Transverse colon (tissue), 4 donors: ENCODE data around the gene SMAP2. TPM values are rescaled to one million over a fixed set of nuclear protein-coding genes. Genes with fewer than 3 reads are reported as not detected.

ENCODE experiments used
- DNase-seq: peaks from one replicate; pipeline ENCODE4 v3.0.0-alpha.2; 2019
- H3K27ac ChIP-seq, 4 donors: fragments of 200-600 bp; sonication (generic); 2 replicates each; pipeline ENCODE4 v1.5.1; 2016 to 2018; ENCODE audit warnings: inconsistent platforms in 4 of 4
- H3K27me3 ChIP-seq: fragments of 200-600 bp; sonication (generic); 2 replicates; pipeline ENCODE4 v1.5.1; 2017; ENCODE audit warnings: inconsistent platforms
- H3K36me3 ChIP-seq, 4 donors: fragments of 200-600 bp; sonication (generic); 2 replicates each; pipeline ENCODE4 v1.5.1; 2017 to 2019; ENCODE audit warnings: inconsistent platforms in 4 of 4
- H3K4me1 ChIP-seq, 4 donors: fragments of 200-600 bp; sonication (generic); 2 replicates each; pipeline ENCODE4 v1.5.1; 2017 to 2020; ENCODE audit warnings: inconsistent platforms in 4 of 4
- H3K4me3 ChIP-seq, 4 donors: fragments of 200-600 bp; sonication (generic); 1 replicate in 1 of 4; 2 replicates in 3 of 4; pipeline versions ENCODE4 v1.5.1 to v1.6.1; 2017 to 2019; ENCODE audit warnings: inconsistent platforms in 4 of 4
- H3K9me3 ChIP-seq, 2 donors: fragments of 200-600 bp; sonication (generic); 2 replicates each; pipeline ENCODE4 v1.5.1; 2017 to 2019; ENCODE audit warnings: inconsistent platforms in 2 of 2
- CTCF ChIP-seq, 5 experiments: fragments of 200-600 bp in 3 of 5; fragments of 450-650 bp in 2 of 5; sonication (generic) in 3 of 5; IDR thresholded peaks; 1 replicate in 2 of 5; 2 replicates in 3 of 5; pipeline ENCODE4 v1.5.1; 2016 to 2017; ENCODE audit warnings: antibody characterized with exemption in 5 of 5, inconsistent platforms in 3 of 5, mild to moderate bottlenecking in 2 of 5, moderate library complexity in 1 of 5
- EP300 ChIP-seq: sonication (generic); formaldehyde crosslinking; IDR thresholded peaks from one replicate; pipeline ENCODE4 v1.6.1; 2017; ENCODE audit warnings: antibody characterized with exemption, low read depth
- POLR2A ChIP-seq: fragments of 450-650 bp; IDR thresholded peaks from one replicate; pipeline ENCODE4 v1.6.1; 2016; ENCODE audit warnings: antibody characterized with exemption, mild to moderate bottlenecking, moderate library complexity
- POLR2AphosphoS5 ChIP-seq, 3 donors: sonication (generic); formaldehyde crosslinking; IDR thresholded peaks; one replicate each; pipeline ENCODE4 v1.6.1; 2016; ENCODE audit warnings: antibody characterized with exemption in 3 of 3
- WGBS, 2 donors: methylation state at CpG; one replicate each; pipeline ENCODE4 v1.1.5; 2018; ENCODE audit warnings: low coverage in 1 of 2; 5-methylcytosine and 5-hydroxymethylcytosine counted together
- in situ Hi-C, 4 donors: fragments of 200-750 bp; cut with MboI; loops; one replicate each; pipeline versions ENCODE4 v1.15.0 to v1.15.1; 2017; ENCODE audit warnings: low sequenced_read_pairs in 3 of 4, low pct_ligation_motif_present in 1 of 4, low pct_unique_long_range_greater_than_20kb in 1 of 4
- intact Hi-C: fragments of 100-400 bp; cut with DNase I; formaldehyde crosslinking; loops from one replicate; pipeline ENCODE4 v1.15.1; 2023; ENCODE audit warnings: low total_unique reads
- total RNA-seq, 4 donors: library from RNA; depleted of rRNA; stranded (reverse); fragments of >200 nt; gene quantifications; one replicate each; pipeline ENCODE4 v1.1.0, GENCODE V29; 2016

SMAP2 gene
- total RNA-seq, 4 donors from 2014 or later = 20.1 to 47.0 (median 33.8) TPM

GRCh38 chr1:40449684-40450494 lies 76.4 kb downstream of the SMAP2 start, which contains the start of gene ZFP69B:
Gene ZFP69B, plus strand, starts transcription at chr1:40450476. Its CDS starts 486 bp downstream, at chr1:40450962.
- peak within 1 kb of the TSS; percentile 48 to 75 (median 72) for H3K4me3 ChIP-seq
- DNase-seq = peak; percentile 93
- peak within 1 kb of the TSS; percentile 74 to 86 (median 80) for H3K27ac ChIP-seq
- in situ Hi-C loops (loop anchor here in 1 of 4 donors (25.0 kb wide), 1 partner anchor 313 kb away; no protein-coding TSS in a partner anchor), intact Hi-C loops (no loop called here)
- no peaks in the 10 kb centered on the region for H3K27me3 ChIP-seq
- WGBS, 2 donors = 0% methylated on average over 4 to 63 of the region's 64 CpGs
- peaks cover 7 to 19% of the 10 kb centered on the region in 2 donors for H3K9me3 ChIP-seq
- H3K36me3 ChIP-seq = no peaks in the 10 kb centered on the region
- H3K4me1 ChIP-seq = peaks cover 4 to 14% (median 10%) of the 10 kb centered on the region in 4 donors
- peak; percentile 37 to 52 (median 42) for TF ChIP-seq POLR2AphosphoS5 (IDR thresholded peaks at IDR 0.05)
- TF ChIP-seq EP300 = no peak
- peak; percentile 47 for TF ChIP-seq POLR2A

- Histone ChIP-seq H3K9me3 (peaks cover 15 to 23% of the 10 kb centered on the region in 2 donors), H3K27me3 (no peaks in the 10 kb centered on the region), H3K36me3 (no peaks in the 10 kb centered on the region), H3K4me3 (peak overlapping the region; percentile 48 to 75 (median 72)), H3K4me1 (peaks cover 4 to 14% (median 10%) of the 10 kb centered on the region in 4 donors), H3K27ac (peak overlapping the region; percentile 74 to 86 (median 80))
- TF ChIP-seq EP300 (no peak), POLR2AphosphoS5 (IDR thresholded peaks at IDR 0.05) (no peak), CTCF (IDR thresholded peaks at IDR 0.05) (no peak), POLR2A (no peak)
- intact Hi-C loops (no loop called here), in situ Hi-C loops (no loop called here)
- WGBS, 2 donors = 23 to 29% methylated on average over 12 to 22 of the region's 22 CpGs
- DNase-seq = peak; percentile 33
These were observed 77.1 kb downstream of the SMAP2 start for GRCh38 chr1:40450495-40451237.

- peaks cover 0 to 1% (median 0%) of the 10 kb centered on the region in 4 donors for H3K36me3 ChIP-seq
- peaks cover 20 to 25% of the 10 kb centered on the region in 2 donors for H3K9me3 ChIP-seq
- DNase-seq = no peak
- H3K27me3 ChIP-seq = no peaks in the 10 kb centered on the region
- TF ChIP-seq EP300 = no peak
- no peak for TF ChIP-seq POLR2AphosphoS5 (IDR thresholded peaks at IDR 0.05)
- no peak for TF ChIP-seq POLR2A
- no peak for TF ChIP-seq CTCF (IDR thresholded peaks at IDR 0.05)
- peak overlapping the region in 1 of 4 donors; percentile 68 for H3K4me3 ChIP-seq
- intact Hi-C loops = no loop called here
- WGBS, 2 donors = 86 to 87% methylated on average over 1 of the region's 1 CpG
- H3K4me1 ChIP-seq = peaks cover 4 to 14% (median 10%) of the 10 kb centered on the region in 4 donors
- H3K27ac ChIP-seq = no peak overlapping the region
- in situ Hi-C loops = no loop called here
These were observed 77.7 kb downstream of the SMAP2 start for GRCh38 chr1:40451238-40451585.

- H3K9me3 ChIP-seq = peaks cover 56 to 60% of the 10 kb centered on the region in 2 donors
- no peak overlapping the region for H3K27ac ChIP-seq
- H3K36me3 ChIP-seq = peaks cover 0 to 28% (median 14%) of the 10 kb centered on the region in 4 donors
- no peaks in the 10 kb centered on the region for H3K27me3 ChIP-seq
- peaks cover 0 to 11% (median 8%) of the 10 kb centered on the region in 4 donors for H3K4me1 ChIP-seq
- in situ Hi-C loops (no loop called here), intact Hi-C loops (no loop called here)
- WGBS, 2 donors = 88 to 100% methylated on average over 1 of the region's 1 CpG
- no peak overlapping the region for H3K4me3 ChIP-seq
- no peak for DNase-seq
- TF ChIP-seq CTCF (IDR thresholded peaks at IDR 0.05) (no peak), POLR2AphosphoS5 (IDR thresholded peaks at IDR 0.05) (no peak), POLR2A (no peak), EP300 (no peak)
These were observed 81.3 kb downstream of the SMAP2 start for GRCh38 chr1:40454873-40455272.
